Osteocyte (in vitro differentiated cells): ENCODE measurements around the gene DEFB110. TPM values are rescaled to one million over a fixed set of nuclear protein-coding genes. Genes with fewer than 3 reads are reported as not detected.

Source experiments
- DNase-seq: peaks from one replicate; pipeline ENCODE4 v3.0.0; 2021; ENCODE audit warnings: mixed read lengths; ENCODE audit not compliant: unreplicated experiment; ENCODE audit errors: extremely low spot score
- H3K27ac Mint-ChIP-seq: one replicate; pipeline ENCODE4 v1.8.0; 2021; ENCODE audit warnings: mild to moderate bottlenecking, mixed read lengths; ENCODE audit not compliant: unreplicated experiment
- H3K27me3 Mint-ChIP-seq: one replicate; pipeline ENCODE4 v1.8.0; 2021; ENCODE audit warnings: mixed read lengths; ENCODE audit not compliant: unreplicated experiment
- H3K36me3 Mint-ChIP-seq: one replicate; pipeline ENCODE4 v1.8.0; 2021; ENCODE audit warnings: mixed read lengths; ENCODE audit not compliant: unreplicated experiment
- H3K4me1 Mint-ChIP-seq: one replicate; pipeline ENCODE4 v1.8.0; 2021; ENCODE audit warnings: mixed read lengths; ENCODE audit not compliant: unreplicated experiment
- H3K4me3 Mint-ChIP-seq: one replicate; pipeline ENCODE4 v1.8.0; 2021; ENCODE audit warnings: mild to moderate bottlenecking, moderate library complexity, mixed read lengths; ENCODE audit not compliant: unreplicated experiment
- H3K9me3 Mint-ChIP-seq: one replicate; pipeline ENCODE4 v1.8.0; 2021; ENCODE audit warnings: mixed read lengths; ENCODE audit not compliant: unreplicated experiment
- CTCF ChIP-seq: fragments of 200-600 bp; sonication (generic); IDR thresholded peaks from 2 replicates; pipeline ENCODE4 v1.5.0; 2021; ENCODE audit warnings: antibody characterized with exemption, mild to moderate bottlenecking, moderate library complexity
- total RNA-seq: library from RNA; stranded (reverse); gene quantifications from 2 replicates; pipeline ENCODE4 v1.2.1, GENCODE V29; 2021

Gene DEFB110
- total RNA-seq, 1 donor from 2014 or later, result not detected

- TF ChIP-seq CTCF, result no peak
- Mint-ChIP-seq H3K27ac (no peak overlapping the region), H3K36me3 (no peaks in the 10 kb centered on the region), H3K9me3 (no peaks in the 10 kb centered on the region), H3K4me1 (no peaks in the 10 kb centered on the region), H3K4me3 (no peak overlapping the region), H3K27me3 (no peaks in the 10 kb centered on the region)
- DNase-seq, result no peak
These were observed 18.7 kb downstream of the DEFB110 start for GRCh38 chr6:50003139-50003538.

- Mint-ChIP-seq H3K4me1 (no peaks in the 10 kb centered on the region), H3K4me3 (no peak overlapping the region), H3K9me3 (no peaks in the 10 kb centered on the region), H3K36me3 (no peaks in the 10 kb centered on the region), H3K27me3 (no peaks in the 10 kb centered on the region), H3K27ac (no peak overlapping the region)
- no peak for TF ChIP-seq CTCF
- DNase-seq, result no peak
These were observed 26.5 kb downstream of the DEFB110 start for GRCh38 chr6:49995278-49995677.

DNA sequence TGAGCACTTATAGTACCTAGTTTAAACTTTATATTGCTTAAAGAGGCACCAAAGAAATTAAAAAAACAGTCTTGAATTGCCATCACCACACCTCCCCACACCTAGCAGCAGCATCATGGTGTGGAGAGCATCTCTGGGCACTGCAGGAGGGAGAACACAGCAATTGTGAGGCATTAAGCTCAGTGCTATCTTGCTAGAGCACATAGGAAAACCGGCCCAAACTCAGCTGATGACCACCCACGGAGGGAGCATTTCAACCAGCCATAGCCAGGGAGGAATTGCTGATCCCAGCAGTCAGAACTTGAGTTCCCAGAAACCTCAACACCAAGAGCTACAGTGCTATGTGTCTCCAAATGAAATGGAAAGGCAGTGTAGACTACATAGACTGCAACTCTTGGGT is 32.9 kb downstream of the DEFB110 start:
- no peak overlapping the region for H3K27ac Mint-ChIP-seq
- H3K27me3 Mint-ChIP-seq, result no peaks in the 10 kb centered on the region
- no peak for TF ChIP-seq CTCF

DNA sequence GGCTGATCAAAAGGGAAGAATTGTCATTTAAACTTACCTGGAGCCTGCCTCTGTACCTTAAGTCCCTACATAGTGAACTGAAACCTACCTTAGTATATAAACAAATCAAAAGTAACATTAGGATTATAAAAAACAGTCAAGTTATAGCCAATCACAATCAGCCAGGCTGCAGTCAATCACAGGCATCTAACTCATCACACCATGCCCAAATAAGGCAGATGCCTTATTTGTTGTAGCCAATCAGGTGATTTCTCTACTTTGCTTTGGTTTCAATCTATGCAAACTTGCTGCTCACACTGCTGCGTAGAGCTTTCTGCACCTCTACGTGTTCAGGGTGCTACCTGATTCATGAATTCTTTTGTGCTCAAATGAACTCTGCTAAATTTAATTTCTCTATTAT is 34.0 kb downstream of the DEFB110 start:
- Mint-ChIP-seq H3K4me3 (no peak overlapping the region), H3K9me3 (no peaks in the 10 kb centered on the region), H3K36me3 (no peaks in the 10 kb centered on the region), H3K4me1 (no peaks in the 10 kb centered on the region), H3K27ac (no peak overlapping the region), H3K27me3 (no peaks in the 10 kb centered on the region)
- no peak for TF ChIP-seq CTCF
- DNase-seq, result no peak

More for the DNA sequence above, 32.9 kb downstream of the DEFB110 start:
- H3K9me3 Mint-ChIP-seq, result no peaks in the 10 kb centered on the region
- no peak for DNase-seq
- no peak overlapping the region for H3K4me3 Mint-ChIP-seq
- no peaks in the 10 kb centered on the region for H3K36me3 Mint-ChIP-seq
- no peaks in the 10 kb centered on the region for H3K4me1 Mint-ChIP-seq

- H3K36me3 Mint-ChIP-seq, result no peaks in the 10 kb centered on the region
- H3K27ac Mint-ChIP-seq, result no peak overlapping the region
- no peak overlapping the region for H3K4me3 Mint-ChIP-seq
- no peaks in the 10 kb centered on the region for H3K4me1 Mint-ChIP-seq
- H3K27me3 Mint-ChIP-seq, result no peaks in the 10 kb centered on the region
- DNase-seq, result no peak
- no peaks in the 10 kb centered on the region for H3K9me3 Mint-ChIP-seq
- no peak for TF ChIP-seq CTCF
These were observed 35.2 kb downstream of the DEFB110 start for GRCh38 chr6:49986551-49986950.
